SIG-M5 (cell line): ENCODE measurements around the gene NKX3-2.

ENCODE experiments used
- DNase-seq: peaks from one replicate; lab custom pipeline; 2025; lab: John Stamatoyannopoulos, UW

Gene NKX3-2

GRCh38 chr4:13498469-13498868, 45.8 kb downstream of the NKX3-2 start:
- DNase-seq: peak; percentile 42

GRCh38 chr4:13496605-13497004, 47.7 kb downstream of the NKX3-2 start:
- no peak for DNase-seq

- no peak for DNase-seq
These were observed 48.6 kb downstream of the NKX3-2 start for GRCh38 chr4:13495753-13496152.

- DNase-seq: no peak
These were observed 50.5 kb downstream of the NKX3-2 start for GRCh38 chr4:13493793-13494192.

- no peak for DNase-seq
These were observed 51.6 kb downstream of the NKX3-2 start for GRCh38 chr4:13492747-13493146.
